GM12873 (cell line): Measurements from ENCODE around the gene DNAJC5.

Experiments used
- CTCF ChIP-seq: IDR thresholded peaks from 2 replicates; pipeline ENCODE4 v1.5.1; 2012; ENCODE audit warnings: low read depth, mild to moderate bottlenecking, moderate library complexity, low read length, control low read depth; ENCODE audit not compliant: insufficient read depth; ENCODE audit errors: missing control alignments

The DNAJC5 gene

GRCh38 chr20:63963348-63963741, 68.4 kb downstream of the DNAJC5 start:
- no peak for TF ChIP-seq CTCF

GRCh38 chr20:63963784-63964301, 68.9 kb downstream of the DNAJC5 start:
- TF ChIP-seq CTCF, result no peak

- TF ChIP-seq CTCF, result no peak
Observed at GRCh38 chr20:63964412-63964811, 69.5 kb downstream of the DNAJC5 start.

GRCh38 chr20:63966172-63966943, 71.4 kb downstream of the DNAJC5 start:
- TF ChIP-seq CTCF, result no peak

- no peak for TF ChIP-seq CTCF
Observed at GRCh38 chr20:63966944-63967322, 72.0 kb downstream of the DNAJC5 start.

- no peak for TF ChIP-seq CTCF
Observed at GRCh38 chr20:63967330-63968135, 72.6 kb downstream of the DNAJC5 start.
